WTC11 (cell line): ENCODE results near the gene GPX4. TPM values are rescaled to one million over a fixed set of nuclear protein-coding genes. Genes with fewer than 3 reads are reported as not detected.

Experiments
- ATAC-seq: fragments of 200-7000 bp; cut with Tn5 transposase; 2 replicates; pipeline ENCODE4 v1.10.0; 2021; ENCODE audit warnings: mild to moderate bottlenecking, moderate library complexity
- CTCF ChIA-PET: fragments of 300-600 bp; sonication (Branson Sonifier 250); formaldehyde crosslinking; loops from one replicate; lab custom pipeline; 2021; ENCODE audit warnings: antibody characterized with exemption; lab: Charles Lee
- POLR2A ChIA-PET: fragments of 350-600 bp; sonication (Branson Sonifier 250); formaldehyde crosslinking; loops from one replicate; lab custom pipeline; 2021; ENCODE audit warnings: antibody characterized with exemption; lab: Charles Lee
- DNase-seq: peaks from one replicate; pipeline ENCODE4 v3.0.0; 2021; ENCODE audit warnings: low spot score
- H3K27ac Mint-ChIP-seq: 2 replicates; pipeline ENCODE4 v1.8.0; 2021; ENCODE audit warnings: mixed read lengths
- H3K27me3 Mint-ChIP-seq: 2 replicates; pipeline ENCODE4 v1.8.0; 2021; ENCODE audit warnings: low read depth, mild to moderate bottlenecking, moderate library complexity, mixed read lengths
- H3K36me3 Mint-ChIP-seq: 2 replicates; pipeline ENCODE4 v1.8.0; 2021; ENCODE audit warnings: mixed read lengths
- H3K4me1 Mint-ChIP-seq: 2 replicates; pipeline ENCODE4 v1.8.0; 2022; ENCODE audit warnings: mixed read lengths
- H3K4me3 Mint-ChIP-seq: 2 replicates; pipeline ENCODE4 v1.8.0; 2021; ENCODE audit warnings: mild to moderate bottlenecking, moderate library complexity, mixed read lengths
- H3K9me3 Mint-ChIP-seq: 2 replicates; pipeline ENCODE4 v1.8.0; 2021; ENCODE audit warnings: mixed read lengths
- AR ChIP-seq: fragments of 250-450 bp; sonication (Bioruptor Pico); IDR thresholded peaks from 2 replicates; pipeline ENCODE4 v1.9.0; 2021; ENCODE audit warnings: mild to moderate bottlenecking
- ATF2 ChIP-seq: sonication (generic); formaldehyde crosslinking; IDR thresholded peaks from 2 replicates; pipeline ENCODE4 v1.8.1; 2022; ENCODE audit warnings: low read depth, missing genetic modification reagents, borderline replicate concordance
- E2F1 ChIP-seq: sonication (generic); formaldehyde crosslinking; IDR thresholded peaks from 2 replicates; pipeline ENCODE4 v1.8.0; 2022; ENCODE audit warnings: mild to moderate bottlenecking, missing genetic modification reagents
- ETV6 ChIP-seq: sonication (generic); formaldehyde crosslinking; IDR thresholded peaks from 2 replicates; pipeline ENCODE4 v1.8.1; 2022; ENCODE audit warnings: mild to moderate bottlenecking, missing genetic modification reagents
- FOXJ3 ChIP-seq: sonication (generic); formaldehyde crosslinking; IDR thresholded peaks from 2 replicates; pipeline ENCODE4 v1.9.0; 2021; ENCODE audit warnings: missing genetic modification reagents, mild to moderate bottlenecking, borderline replicate concordance
- FOXK1 ChIP-seq: sonication (generic); formaldehyde crosslinking; IDR thresholded peaks from 2 replicates; pipeline ENCODE4 v1.8.0; 2022; ENCODE audit warnings: mild to moderate bottlenecking, moderate library complexity, missing genetic modification reagents
- FOXP4 ChIP-seq: sonication (generic); formaldehyde crosslinking; IDR thresholded peaks from 2 replicates; pipeline ENCODE4 v1.8.0; 2022; ENCODE audit warnings: mild to moderate bottlenecking, missing genetic modification reagents
- GABPB1 ChIP-seq: sonication (generic); formaldehyde crosslinking; IDR thresholded peaks from 2 replicates; pipeline ENCODE4 v1.8.1; 2023; ENCODE audit warnings: mild to moderate bottlenecking, missing genetic modification reagents
- JUN ChIP-seq: sonication (generic); formaldehyde crosslinking; IDR thresholded peaks from 2 replicates; pipeline ENCODE4 v1.8.0; 2023; ENCODE audit warnings: mild to moderate bottlenecking, missing genetic modification reagents
- NFATC4 ChIP-seq: fragments of 250-450 bp; sonication (Bioruptor Pico); IDR thresholded peaks from 2 replicates; pipeline ENCODE4 v1.9.0; 2021; ENCODE audit warnings: mild to moderate bottlenecking
- PREB ChIP-seq: sonication (generic); formaldehyde crosslinking; IDR thresholded peaks from 2 replicates; pipeline ENCODE4 v1.8.1; 2022; ENCODE audit warnings: mild to moderate bottlenecking, missing genetic modification reagents, moderate library complexity, borderline replicate concordance
- PRRX2 ChIP-seq: fragments of 250-450 bp; sonication (Bioruptor Pico); IDR thresholded peaks from 2 replicates; pipeline ENCODE4 v1.8.0; 2021; ENCODE audit warnings: mild to moderate bottlenecking
- SMAD3 ChIP-seq: sonication (generic); formaldehyde crosslinking; IDR thresholded peaks from 2 replicates; pipeline ENCODE4 v1.8.0; 2022; ENCODE audit warnings: missing genetic modification reagents, mild to moderate bottlenecking, borderline replicate concordance
- SOX15 ChIP-seq: fragments of 250-450 bp; sonication (Bioruptor Pico); IDR thresholded peaks from 2 replicates; pipeline ENCODE4 v1.9.0; 2021; ENCODE audit warnings: mild to moderate bottlenecking
- USF1 ChIP-seq: sonication (generic); formaldehyde crosslinking; IDR thresholded peaks from 2 replicates; pipeline ENCODE4 v1.8.0; 2022; ENCODE audit warnings: mild to moderate bottlenecking, missing genetic modification reagents
- USF2 ChIP-seq: sonication (generic); formaldehyde crosslinking; IDR thresholded peaks from 2 replicates; pipeline ENCODE4 v1.8.1; 2023; ENCODE audit warnings: mild to moderate bottlenecking, missing genetic modification reagents, moderate library complexity
- ZMAT4 ChIP-seq: fragments of 250-450 bp; sonication (Bioruptor Pico); IDR thresholded peaks from 2 replicates; pipeline ENCODE4 v1.9.0; 2021; ENCODE audit warnings: mild to moderate bottlenecking
- ZNF121 ChIP-seq: sonication (generic); formaldehyde crosslinking; IDR thresholded peaks from 2 replicates; pipeline ENCODE4 v1.8.0; 2023; ENCODE audit warnings: missing genetic modification reagents
- ZNF263 ChIP-seq: sonication (generic); formaldehyde crosslinking; IDR thresholded peaks from 2 replicates; pipeline ENCODE4 v1.8.1; 2022; ENCODE audit warnings: low read depth, mild to moderate bottlenecking, moderate library complexity, missing genetic modification reagents
- ZNF512 ChIP-seq: sonication (generic); formaldehyde crosslinking; IDR thresholded peaks from 2 replicates; pipeline ENCODE4 v1.8.1; 2022; ENCODE audit warnings: missing genetic modification reagents, borderline replicate concordance
- ZNF671 ChIP-seq: fragments of 250-450 bp; sonication (Bioruptor Pico); IDR thresholded peaks from 2 replicates; pipeline ENCODE4 v1.8.0; 2021; ENCODE audit warnings: mild to moderate bottlenecking
- total RNA-seq: library from RNA; stranded (reverse); gene quantifications from 3 replicates; pipeline ENCODE4 v1.2.3, GENCODE V29; 2021

GPX4 gene
- total RNA-seq, 1 experiment from 2014 or later = 363 TPM

GRCh38 chr19:1057176-1057855 lies 46.5 kb upstream of the GPX4 start (continued):
- TF ChIP-seq ZNF121 (CRISPR knock-in tag) (no peak), ATF2 (CRISPR knock-in tag) (no peak), ZMAT4 (CRISPR knock-in tag) (no peak), ZNF671 (CRISPR knock-in tag) (no peak), JUN (CRISPR knock-in tag) (no peak), FOXK1 (CRISPR knock-in tag) (no peak)

GRCh38 chr19:1058112-1058511 lies 45.7 kb upstream of the GPX4 start:
- TF ChIP-seq AR (CRISPR knock-in tag) = no peak
- TF ChIP-seq USF2 (CRISPR knock-in tag) = no peak
- TF ChIP-seq PRRX2 (CRISPR knock-in tag) = no peak
- no peak for TF ChIP-seq ZNF263
- no peak for TF ChIP-seq SMAD3 (CRISPR knock-in tag)
- TF ChIP-seq SOX15 (CRISPR knock-in tag) = no peak
- TF ChIP-seq E2F1 = no peak
- ATAC-seq (no peak), DNase-seq (no peak)
- Mint-ChIP-seq H3K9me3 (peaks cover 29% of the 10 kb centered on the region), H3K27me3 (peaks cover 4% of the 10 kb centered on the region), H3K36me3 (peaks cover 37% of the 10 kb centered on the region), H3K4me1 (no peaks in the 10 kb centered on the region), H3K27ac (no peak overlapping the region), H3K4me3 (no peak overlapping the region)
- POLR2A ChIA-PET = no interaction called here
- CTCF ChIA-PET = no interaction called here

- Mint-ChIP-seq H3K9me3 (peaks cover 29% of the 10 kb centered on the region), H3K27me3 (peaks cover 13% of the 10 kb centered on the region), H3K27ac (no peak overlapping the region), H3K4me1 (peaks cover 9% of the 10 kb centered on the region), H3K4me3 (no peak overlapping the region), H3K36me3 (peaks cover 34% of the 10 kb centered on the region)
- DNase-seq (no peak), ATAC-seq (no peak)
- ChIA-PET CTCF (interaction anchor here (0.7 kb wide), 1 partner anchor 197 kb away, joined by 4 read pairs; no protein-coding TSS in a partner anchor), POLR2A (no interaction called here)
- TF ChIP-seq PREB (CRISPR knock-in tag) (no peak), FOXJ3 (CRISPR knock-in tag) (no peak), ETV6 (no peak), ZNF512 (CRISPR knock-in tag) (no peak), NFATC4 (no peak), SOX15 (CRISPR knock-in tag) (no peak), USF1 (CRISPR knock-in tag) (no peak), GABPB1 (CRISPR knock-in tag) (no peak), FOXP4 (CRISPR knock-in tag) (no peak)
Measured at GRCh38 chr19:1060689-1061088, 43.1 kb upstream of the GPX4 start.
